Breast epithelium (tissue), 4 donors: ENCODE measurements around the gene ADARB2. TPM values are rescaled to one million over a fixed set of nuclear protein-coding genes. Genes with fewer than 3 reads are reported as not detected.
A peak's percentile ranks its signal among the peaks of the same experiment; 100 is the strongest.

ENCODE experiments used
- DNase-seq, 2 donors: peaks; one replicate each; pipeline ENCODE4 v3.0.0-alpha.2; 2019; ENCODE audit warnings: low spot score in 2 of 2
- H3K27ac ChIP-seq, 2 donors: fragments of 200-600 bp; sonication (generic) in 1 of 2; one replicate each; pipeline ENCODE4 v1.5.1; 2016 to 2019; ENCODE audit warnings: mild to moderate bottlenecking in 1 of 2
- H3K27me3 ChIP-seq, 2 donors: fragments of 200-600 bp; sonication (generic) in 1 of 2; one replicate each; pipeline versions ENCODE4 v1.5.1 to v1.6.0; 2017 to 2019; ENCODE audit warnings: control low read depth in 1 of 2, mild to moderate bottlenecking in 1 of 2
- H3K36me3 ChIP-seq: fragments of 200-600 bp; one replicate; pipeline ENCODE4 v1.5.1; 2019
- H3K4me1 ChIP-seq, 2 donors: fragments of 200-600 bp; sonication (generic); one replicate each; pipeline ENCODE4 v1.5.1; 2016 to 2019; ENCODE audit warnings: control low read depth in 1 of 2
- H3K4me3 ChIP-seq, 3 donors: fragments of 200-600 bp; sonication (generic); 1 replicate in 2 of 3; 2 replicates in 1 of 3; pipeline ENCODE4 v1.5.1; 2016 to 2019; ENCODE audit warnings: mild to moderate bottlenecking in 3 of 3, moderate library complexity in 2 of 3
- H3K9me3 ChIP-seq, 2 donors: fragments of 200-600 bp; sonication (generic) in 1 of 2; one replicate each; pipeline ENCODE4 v1.5.1; 2016 to 2019; ENCODE audit warnings: control low read depth in 1 of 2
- POLR2A ChIP-seq: fragments of 450-650 bp; IDR thresholded peaks from one replicate; pipeline ENCODE4 v1.6.1; 2016; ENCODE audit warnings: antibody characterized with exemption, mild to moderate bottlenecking, moderate library complexity
- POLR2AphosphoS5 ChIP-seq, 3 donors: sonication (generic); formaldehyde crosslinking; IDR thresholded peaks; one replicate each; pipeline ENCODE4 v1.6.1; 2017; ENCODE audit warnings: antibody characterized with exemption in 3 of 3
- intact Hi-C: fragments of 100-400 bp; cut with DNase I; formaldehyde crosslinking; loops from one replicate; pipeline ENCODE4 v1.15.1; 2023; ENCODE audit warnings: low total_unique reads
- total RNA-seq, 3 donors: library from RNA; depleted of rRNA; stranded (reverse); fragments of >200 nt; gene quantifications; one replicate each; pipeline ENCODE4 v1.1.0, GENCODE V29; 2016
- TF ChIP-seq, protein P1 (sequence below), 3 donors: fragments of 450-650 bp; IDR thresholded peaks; one replicate each; pipeline ENCODE4 v1.5.1; 2016 to 2017; ENCODE audit warnings: antibody characterized with exemption in 3 of 3, mild to moderate bottlenecking in 3 of 3, moderate library complexity in 3 of 3

ADARB2 gene
- total RNA-seq, 3 donors from 2014 or later, result 0.32 to 3.9 (median 2.0) TPM

DNA sequence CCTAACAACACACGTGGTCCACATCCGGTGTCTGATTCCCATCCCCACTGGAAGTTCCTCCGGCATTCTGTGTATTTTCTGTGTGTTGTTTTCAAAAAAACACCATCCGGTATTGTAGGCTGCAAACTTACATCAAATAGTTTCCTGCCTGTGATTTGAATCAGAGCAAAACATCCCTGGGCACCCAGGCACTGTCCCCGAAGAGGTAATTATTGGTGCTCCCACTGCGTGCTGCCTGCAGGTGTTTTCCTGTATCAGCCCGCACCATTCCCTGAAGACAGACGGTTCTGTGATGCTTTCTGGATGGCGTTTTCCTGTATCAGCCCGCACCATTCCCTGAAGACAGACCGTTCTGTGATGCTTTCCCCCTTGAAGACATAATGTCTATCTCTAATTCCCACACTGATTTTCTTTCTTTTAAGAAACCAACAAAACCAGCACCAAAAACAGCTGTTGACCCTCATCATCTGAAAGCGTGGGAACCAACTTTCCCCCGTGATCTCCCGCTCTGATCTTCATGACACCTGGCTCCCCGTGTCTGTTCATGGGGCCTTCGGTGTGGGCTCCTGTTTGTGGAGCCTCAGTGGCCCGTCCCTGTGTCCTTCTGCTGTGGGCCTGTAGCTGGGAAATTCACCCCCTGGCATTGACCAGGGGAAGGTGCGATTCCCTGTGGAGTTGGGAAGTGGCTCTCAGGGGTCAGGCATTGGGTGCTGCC is 205.3 kb downstream of the ADARB2 start:
- TF ChIP-seq, protein P1, sequence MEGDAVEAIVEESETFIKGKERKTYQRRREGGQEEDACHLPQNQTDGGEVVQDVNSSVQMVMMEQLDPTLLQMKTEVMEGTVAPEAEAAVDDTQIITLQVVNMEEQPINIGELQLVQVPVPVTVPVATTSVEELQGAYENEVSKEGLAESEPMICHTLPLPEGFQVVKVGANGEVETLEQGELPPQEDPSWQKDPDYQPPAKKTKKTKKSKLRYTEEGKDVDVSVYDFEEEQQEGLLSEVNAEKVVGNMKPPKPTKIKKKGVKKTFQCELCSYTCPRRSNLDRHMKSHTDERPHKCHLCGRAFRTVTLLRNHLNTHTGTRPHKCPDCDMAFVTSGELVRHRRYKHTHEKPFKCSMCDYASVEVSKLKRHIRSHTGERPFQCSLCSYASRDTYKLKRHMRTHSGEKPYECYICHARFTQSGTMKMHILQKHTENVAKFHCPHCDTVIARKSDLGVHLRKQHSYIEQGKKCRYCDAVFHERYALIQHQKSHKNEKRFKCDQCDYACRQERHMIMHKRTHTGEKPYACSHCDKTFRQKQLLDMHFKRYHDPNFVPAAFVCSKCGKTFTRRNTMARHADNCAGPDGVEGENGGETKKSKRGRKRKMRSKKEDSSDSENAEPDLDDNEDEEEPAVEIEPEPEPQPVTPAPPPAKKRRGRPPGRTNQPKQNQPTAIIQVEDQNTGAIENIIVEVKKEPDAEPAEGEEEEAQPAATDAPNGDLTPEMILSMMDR (IDR thresholded peaks at IDR 0.05), result no peak
- TF ChIP-seq POLR2AphosphoS5 (IDR thresholded peaks at IDR 0.05) (no peak), POLR2A (no peak)
- Histone ChIP-seq H3K36me3 (no peaks in the 10 kb centered on the region), H3K4me3 (no peak overlapping the region), H3K9me3 (no peaks in the 10 kb centered on the region), H3K27me3 (peaks cover 0 to 49% of the 10 kb centered on the region in 2 donors), H3K4me1 (no peaks in the 10 kb centered on the region), H3K27ac (no peak overlapping the region)
- intact Hi-C loops, result no loop called here
- peak in 1 of 2 donors; percentile 15 for DNase-seq

DNA sequence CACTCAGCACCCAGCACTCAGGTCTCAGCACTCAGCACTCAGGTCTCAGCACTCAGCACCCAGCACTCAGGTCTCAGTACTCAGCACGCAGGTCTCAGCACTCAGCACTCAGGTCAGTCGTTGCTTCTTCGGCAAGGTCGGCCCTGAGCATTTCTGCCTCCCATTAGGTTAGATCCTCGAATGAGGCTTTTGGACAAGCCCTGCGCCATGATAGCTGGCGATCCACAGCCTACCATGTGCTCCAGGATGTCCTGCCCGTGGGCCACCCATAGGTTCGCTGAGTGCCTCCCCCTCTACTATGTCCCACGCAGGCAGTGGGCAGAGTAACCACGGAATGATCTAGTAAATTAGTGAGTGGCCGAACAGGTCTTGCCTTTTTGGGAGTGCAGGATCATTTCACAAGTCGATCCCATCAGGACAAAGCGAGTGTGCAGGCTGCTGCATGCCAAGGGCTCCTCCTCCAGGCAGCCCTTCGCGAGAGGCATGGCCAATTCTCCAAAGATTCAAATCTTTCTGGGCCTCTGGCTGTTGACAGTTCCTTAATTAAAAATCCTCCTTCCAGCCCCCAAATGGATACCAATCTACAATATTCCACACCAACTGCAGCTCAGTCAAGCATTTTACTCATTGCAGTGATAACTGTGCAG is 206.3 kb downstream of the ADARB2 start:
- Histone ChIP-seq H3K27me3 (peaks cover 0 to 57% of the 10 kb centered on the region in 2 donors), H3K4me1 (no peaks in the 10 kb centered on the region), H3K27ac (no peak overlapping the region), H3K36me3 (no peaks in the 10 kb centered on the region), H3K9me3 (no peaks in the 10 kb centered on the region), H3K4me3 (no peak overlapping the region)
- DNase-seq, result peak in 1 of 2 donors; percentile 27
- TF ChIP-seq POLR2AphosphoS5 (IDR thresholded peaks at IDR 0.05), result no peak
- TF ChIP-seq, protein P1 (IDR thresholded peaks at IDR 0.05), result no peak
- TF ChIP-seq POLR2A, result no peak
- intact Hi-C loops, result no loop called here

DNA sequence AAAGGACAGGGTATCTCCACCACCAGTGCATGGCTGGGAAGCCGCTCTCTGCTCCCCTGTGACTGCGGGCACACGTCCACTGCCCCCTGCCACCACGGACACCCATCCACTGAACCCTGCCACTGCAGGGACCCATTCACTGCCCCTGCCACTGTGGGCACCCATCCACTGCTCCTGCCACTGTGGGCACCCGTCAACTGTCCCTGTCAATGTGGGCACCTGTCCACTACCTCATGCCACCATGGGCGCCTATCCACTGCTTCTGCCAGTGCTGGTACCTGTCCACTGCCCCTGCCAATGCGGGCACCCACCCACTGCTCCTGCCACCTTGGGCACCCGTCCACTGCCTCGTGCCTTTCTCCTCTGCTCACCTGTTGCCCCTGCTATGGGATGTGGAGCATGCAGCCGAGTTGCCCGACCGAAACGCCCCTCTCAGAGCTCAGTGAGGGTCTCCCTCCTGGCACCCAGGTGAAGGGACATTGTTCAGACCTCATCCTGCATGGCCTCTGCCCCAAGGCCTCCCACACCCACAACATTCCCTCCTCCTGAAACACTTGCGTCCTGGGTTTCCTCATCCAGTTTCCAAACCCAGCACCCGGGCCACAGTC is 207.4 kb downstream of the ADARB2 start:
- Histone ChIP-seq H3K9me3 (no peaks in the 10 kb centered on the region), H3K4me1 (no peaks in the 10 kb centered on the region), H3K27ac (no peak overlapping the region), H3K4me3 (no peak overlapping the region), H3K36me3 (no peaks in the 10 kb centered on the region), H3K27me3 (peaks cover 0 to 61% of the 10 kb centered on the region in 2 donors)
- DNase-seq, result peak in 1 of 2 donors; percentile 34
- TF ChIP-seq, protein P1 (IDR thresholded peaks at IDR 0.05), result no peak
- TF ChIP-seq POLR2A (no peak), POLR2AphosphoS5 (IDR thresholded peaks at IDR 0.05) (no peak)
- intact Hi-C loops, result no loop called here

DNA sequence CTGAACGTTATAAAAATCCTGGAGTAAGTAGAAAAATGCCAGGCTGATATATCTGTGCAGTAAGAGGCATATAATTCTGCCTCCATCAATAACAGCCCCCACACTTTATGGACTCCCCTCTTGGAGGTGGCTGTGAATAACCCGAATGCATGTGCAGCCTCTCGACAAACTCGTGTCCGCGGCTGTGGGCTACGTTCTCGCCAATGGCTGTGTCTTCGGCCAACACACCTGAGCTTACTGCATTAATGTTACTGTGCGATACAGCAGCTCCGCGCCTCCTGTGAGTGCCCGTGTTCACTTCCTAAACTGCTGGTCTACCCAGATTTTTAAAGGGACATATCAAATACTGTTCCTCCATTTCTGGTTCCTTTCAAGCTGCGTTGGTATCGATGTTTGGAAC is 209.4 kb downstream of the ADARB2 start:
- intact Hi-C loops, result no loop called here
- H3K9me3 ChIP-seq, result no peaks in the 10 kb centered on the region
- H3K4me3 ChIP-seq, result no peak overlapping the region
- peaks cover 0 to 56% of the 10 kb centered on the region in 2 donors for H3K27me3 ChIP-seq
- H3K27ac ChIP-seq, result no peak overlapping the region
- TF ChIP-seq POLR2AphosphoS5 (IDR thresholded peaks at IDR 0.05), result no peak
- no peak for TF ChIP-seq POLR2A
- TF ChIP-seq, protein P1 (IDR thresholded peaks at IDR 0.05), result no peak
- H3K4me1 ChIP-seq, result no peaks in the 10 kb centered on the region
- no peaks in the 10 kb centered on the region for H3K36me3 ChIP-seq
- peak in 1 of 2 donors; percentile 37 for DNase-seq
